HepG2 (cell line): ENCODE results near the gene KDM6B. TPM values are rescaled to one million over a fixed set of nuclear protein-coding genes. Genes with fewer than 3 reads are reported as not detected.
A peak's percentile ranks its signal among the peaks of the same experiment; 100 is the strongest.
"Not testable (repeated sequence)": the region's sequence is repeated elsewhere in the genome, so short reads cannot be mapped to it uniquely, and the experiment has no call there.

ENCODE experiments used
- ATAC-seq: fragments of 200-7000 bp; cut with Tn5 transposase; 3 replicates; pipeline ENCODE4 v1.9.1; 2020; ENCODE audit warnings: mild to moderate bottlenecking, moderate library complexity
- BruUV-seq: library from RNA; stranded (reverse); fragments of 400-500 nt; replicated peaks from 2 replicates; lab custom pipeline; 2021; lab: Mats Ljungman, UMichigan
- CTCF ChIA-PET: fragments of 300-600 bp; formaldehyde crosslinking; extraction: SDS; loops from one replicate; lab custom pipeline; 2021; ENCODE audit warnings: low total read pairs, inconsistent platforms, low intra/inter-chr PET ratio; lab: Yijun Ruan, JAX
- POLR2A ChIA-PET: fragments of 350-600 bp; sonication (Branson Sonifier 250); formaldehyde crosslinking; loops from one replicate; lab custom pipeline; 2020; ENCODE audit warnings: antibody characterized with exemption, inconsistent platforms; lab: Yijun Ruan, JAX
- DNase-seq: peaks from one replicate; pipeline ENCODE4 v3.0.0-alpha.2; 2015; ENCODE audit warnings: low spot score
- FAIRE-seq: peaks from 3 replicates; lab custom pipeline; 2011; peaks lifted over from hg19 to GRCh38; lab: Jason Lieb, UNC
- H2AFZ ChIP-seq: one replicate; pipeline ENCODE4 v1.6.1; 2011; ENCODE audit warnings: low read length, inconsistent platforms
- H3K27ac ChIP-seq: fragments of 300-600 bp; 3 replicates; pipeline ENCODE4 v1.8.0; 2011; ENCODE audit warnings: mixed run types, mild to moderate bottlenecking, mixed read lengths, low read length, inconsistent platforms; ENCODE audit not compliant: insufficient read depth; ENCODE audit errors: extremely low read length
- H3K27me3 ChIP-seq, 2 experiments: fragments of 200-600 bp in 1 of 2; 2 replicates in 1 of 2; 3 replicates in 1 of 2; pipeline versions ENCODE4 v1.6.0 to v1.8.0; 2011; ENCODE audit warnings: low read length in 2 of 2, mild to moderate bottlenecking in 2 of 2, moderate library complexity in 2 of 2, inconsistent platforms in 1 of 2; ENCODE audit not compliant: insufficient read depth in 2 of 2, control insufficient read depth in 1 of 2
- H3K36me3 ChIP-seq, 2 experiments: fragments of 200-600 bp in 1 of 2; replicated peaks in 1 of 2; 2 replicates in 1 of 2; 3 replicates in 1 of 2; pipeline versions ENCODE4 v1.5.1 to v1.8.0; 2011; ENCODE audit warnings: low read length in 2 of 2, inconsistent platforms in 1 of 2; ENCODE audit not compliant: insufficient read depth in 2 of 2, control insufficient read depth in 1 of 2
- H3K4me1 ChIP-seq: 2 replicates; pipeline ENCODE4 v1.5.1; 2012; ENCODE audit warnings: low read length, inconsistent platforms; ENCODE audit not compliant: insufficient read depth
- H3K4me2 ChIP-seq: 2 replicates; pipeline ENCODE4 v1.6.0; 2011; ENCODE audit warnings: low read depth, low read length, inconsistent platforms
- H3K4me3 ChIP-seq, 3 experiments: fragments of 200-600 bp in 1 of 3; sonication (generic), shearing (Covaris generic) in 1 of 3; replicated peaks in 1 of 3; 2 replicates each; pipeline ENCODE4 v1.5.1; 2011 to 2016; ENCODE audit warnings: low read length in 3 of 3, inconsistent platforms in 2 of 3, low read depth in 2 of 3, mild to moderate bottlenecking in 2 of 3, control low read depth in 1 of 3, mixed read lengths in 1 of 3; ENCODE audit not compliant: insufficient read depth in 1 of 3
- H3K79me2 ChIP-seq: one replicate; pipeline ENCODE4 v1.6.1; 2011; ENCODE audit warnings: low read length, inconsistent platforms; ENCODE audit not compliant: insufficient read depth
- H3K9ac ChIP-seq: 2 replicates; pipeline ENCODE4 v1.6.0; 2011; ENCODE audit warnings: mild to moderate bottlenecking, low read depth, low read length, inconsistent platforms; ENCODE audit not compliant: insufficient read depth
- H3K9me3 ChIP-seq: 2 replicates; pipeline ENCODE4 v1.5.1; 2012; ENCODE audit warnings: mild to moderate bottlenecking, low read length
- H4K20me1 ChIP-seq: 2 replicates; pipeline ENCODE4 v1.6.0; 2011; ENCODE audit warnings: inconsistent platforms, mild to moderate bottlenecking, low read length, moderate library complexity; ENCODE audit not compliant: insufficient read depth
- CEBPG ChIP-seq: IDR thresholded peaks from 2 replicates; pipeline ENCODE4 v1.6.1; 2016
- CREBL2 ChIP-seq: sonication (generic); formaldehyde crosslinking; IDR thresholded peaks from 2 replicates; pipeline ENCODE4 v1.8.1; 2023; ENCODE audit warnings: missing genetic modification reagents, mild to moderate bottlenecking, borderline replicate concordance
- DRAP1 ChIP-seq: IDR thresholded peaks from 2 replicates; pipeline ENCODE4 v1.6.1; 2016; ENCODE audit warnings: missing genetic modification reagents, missing compliant biosample characterization
- ZBTB33 ChIP-seq: sonication (generic); formaldehyde crosslinking; IDR thresholded peaks from 2 replicates; pipeline ENCODE4 v1.4.0; 2020; ENCODE audit warnings: missing genetic modification reagents
- ZNF121 ChIP-seq: sonication (generic); formaldehyde crosslinking; IDR thresholded peaks from 2 replicates; pipeline ENCODE4 v1.5.0; 2020; ENCODE audit warnings: mild to moderate bottlenecking, missing genetic modification reagents
- ZNF225 ChIP-seq: sonication (generic); formaldehyde crosslinking; IDR thresholded peaks from 2 replicates; pipeline ENCODE4 v1.4.0; 2020; ENCODE audit warnings: mild to moderate bottlenecking, missing genetic modification reagents
- ZNF770 ChIP-seq: sonication (generic); formaldehyde crosslinking; IDR thresholded peaks from 2 replicates; pipeline ENCODE4 v1.5.0; 2020; ENCODE audit warnings: mild to moderate bottlenecking, missing genetic modification reagents
- WGBS: methylation state at CpG from one replicate; pipeline ENCODE4 v1.1.6; 2017; ENCODE audit warnings: low lambda C conversion rate; 5-methylcytosine and 5-hydroxymethylcytosine counted together
- in situ Hi-C: cut with HindIII; loops from 2 replicates; pipeline ENCODE4 v1.10.0; 2017; ENCODE audit warnings: low pct_unique_long_range_greater_than_20kb; ENCODE audit not compliant: extremely low pct_ligation_motif_present
- intact Hi-C: fragments of 100-400 bp; cut with micrococcal nuclease; formaldehyde crosslinking; loops from one replicate; pipeline ENCODE4 v1.10.0; 2022; ENCODE audit not compliant: unreplicated experiment
- polyA plus RNA-seq, 8 experiments: library from polyadenylated mRNA; depleted of rRNA in 3 of 8; stranded (reverse) in 7 of 8; unstranded in 1 of 8; fragments of >200 nt; fragmentation: Illumina TruSeq in 4 of 8; extraction: Trizol in 4 of 8; gene quantifications; 2 replicates each; pipeline versions ENCODE4 v1.2.1 to v1.2.3, GENCODE V29; 2011 to 2016; ENCODE audit warnings: low read depth in 4 of 8, missing spikeins in 1 of 8, mixed read lengths in 1 of 8; ENCODE audit not compliant: insufficient read depth in 1 of 8
- total RNA-seq, 5 experiments: library from RNA; depleted of rRNA; stranded (reverse); fragments of >200 nt; fragmentation: Illumina TruSeq; extraction: Trizol; gene quantifications; 2 replicates each; pipeline ENCODE4 v1.2.3, GENCODE V29; 2016; ENCODE audit warnings: low read depth in 1 of 5

Gene KDM6B
- total and polyA plus RNA-seq, 2 of the 13 experiments (the other 11 are each of a cell fraction or from before 2014, with no cell fraction given), result 1.3 to 2.1 TPM

GRCh38 chr17:7809086-7809790 lies 24.8 kb upstream of the KDM6B start (continued):
- TF ChIP-seq ZBTB33 (CRISPR knock-in tag) (no peak), DRAP1 (CRISPR knock-in tag) (no peak), ZNF225 (CRISPR knock-in tag) (no peak), CREBL2 (no peak)

GRCh38 chr17:7809791-7810343 lies 24.1 kb upstream of the KDM6B start:
- H3K79me2 ChIP-seq, H3K4me3 ChIP-seq, CTCF ChIA-PET, in situ Hi-C loops, H3K4me1 ChIP-seq, H3K27ac ChIP-seq, intact Hi-C loops, DNase-seq, ATAC-seq, H4K20me1 ChIP-seq, H3K36me3 ChIP-seq, H2AFZ ChIP-seq, POLR2A ChIA-PET, H3K9me3 ChIP-seq, FAIRE-seq, H3K4me2 ChIP-seq, BruUV-seq, H3K9ac ChIP-seq: not testable (repeated sequence)
- TF ChIP-seq CEBPG (CRISPR knock-in tag), result 0 out of 2 replicates have a peak, but pooled peaks have one; percentile 15
- TF ChIP-seq ZNF770 (CRISPR knock-in tag), result 0 out of 2 replicates have a peak, but pooled peaks have one; percentile 14
- TF ChIP-seq ZNF121 (CRISPR knock-in tag), result peak; percentile 76; the same call in 1 of the 2 replicates
- H3K27me3 ChIP-seq, result peaks cover 0 to 28% of the 10 kb centered on the region in 2 experiments; a peak in 3 of 5 replicates
- 47% methylated on average over 9 of the region's 9 CpGs for WGBS
